Superior temporal gyrus (tissue), 1 donor: Measurements from ENCODE around the gene NPDC1.
A peak's percentile ranks its signal among the peaks of the same experiment; 100 is the strongest.

ENCODE experiments used
- DNase-seq: peaks from one replicate; pipeline ENCODE4 v3.0.0-alpha.2; 2016; ENCODE audit errors: extremely low spot score

Gene NPDC1

DNA sequence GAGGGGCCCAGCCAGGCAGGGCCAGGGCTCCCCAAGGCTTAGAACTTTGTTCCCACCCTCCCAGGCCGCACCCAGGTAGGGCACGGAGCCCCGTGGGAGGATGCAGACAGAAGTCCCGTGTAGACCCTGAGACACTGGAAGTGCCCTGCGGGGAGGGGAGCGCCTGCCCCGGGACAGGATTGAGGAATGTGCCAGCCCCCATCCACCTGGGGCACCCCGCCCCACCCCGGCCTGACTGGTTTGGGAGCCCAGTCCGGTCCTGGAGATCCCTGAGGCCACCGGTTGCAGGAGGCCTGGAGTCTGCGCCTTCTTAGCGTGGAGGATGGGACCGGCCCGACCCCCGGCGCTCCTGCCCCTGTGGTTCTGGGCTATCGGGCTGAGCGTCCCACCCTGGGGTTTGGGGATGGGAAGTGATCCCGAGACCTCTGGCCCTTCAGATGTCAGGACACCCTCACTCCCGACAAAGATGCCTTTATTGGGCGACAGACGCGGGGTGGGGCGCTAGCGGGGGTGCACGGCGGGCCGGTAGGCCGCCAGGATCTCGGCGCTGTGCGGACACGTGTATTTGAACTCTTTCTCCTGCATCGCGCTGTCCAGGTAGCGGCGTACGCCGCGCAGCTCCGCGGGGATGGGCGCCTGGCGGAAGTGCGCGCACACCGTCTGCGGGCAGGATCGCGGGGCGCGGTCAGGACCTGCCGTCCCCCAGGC, 51.6 kb downstream of the NPDC1 start:
- no peak for DNase-seq

DNA sequence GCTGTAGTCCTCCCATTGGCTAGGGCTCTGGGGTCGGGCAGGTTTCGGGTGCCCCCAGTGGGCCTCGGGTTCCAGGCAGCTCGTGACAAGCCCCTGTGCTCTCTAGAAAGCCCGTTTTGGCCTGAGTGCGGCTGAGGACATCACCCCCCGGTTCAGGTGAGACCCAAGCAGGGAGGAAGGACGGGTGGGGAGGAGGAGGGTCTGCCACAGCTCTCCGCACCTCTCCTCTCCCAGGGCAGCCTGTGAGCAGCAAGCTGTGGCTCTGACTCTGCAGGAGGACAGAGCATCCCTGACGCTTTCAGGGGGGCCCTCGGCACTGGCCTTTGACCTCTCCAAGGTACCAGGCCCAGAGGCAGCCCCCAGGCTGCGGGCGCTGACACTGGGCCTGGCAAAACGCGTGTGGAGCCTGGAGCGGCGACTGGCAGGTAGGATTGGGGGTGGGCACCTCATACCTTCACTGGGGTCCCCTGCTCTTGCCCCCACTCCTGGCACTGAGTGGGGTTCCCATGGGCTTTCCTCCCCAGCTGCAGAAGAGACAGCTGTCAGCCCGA, 53.1 kb downstream of the NPDC1 start:
- no peak for DNase-seq

GRCh38 chr9:136991993-136992818, 53.8 kb downstream of the NPDC1 start, which contains the start of gene PAXX:
TSS of gene PAXX (plus strand) at chr9:136992422. CDS start at chr9:136992444, 22 bp downstream.
- peak; percentile 82 for DNase-seq

DNA sequence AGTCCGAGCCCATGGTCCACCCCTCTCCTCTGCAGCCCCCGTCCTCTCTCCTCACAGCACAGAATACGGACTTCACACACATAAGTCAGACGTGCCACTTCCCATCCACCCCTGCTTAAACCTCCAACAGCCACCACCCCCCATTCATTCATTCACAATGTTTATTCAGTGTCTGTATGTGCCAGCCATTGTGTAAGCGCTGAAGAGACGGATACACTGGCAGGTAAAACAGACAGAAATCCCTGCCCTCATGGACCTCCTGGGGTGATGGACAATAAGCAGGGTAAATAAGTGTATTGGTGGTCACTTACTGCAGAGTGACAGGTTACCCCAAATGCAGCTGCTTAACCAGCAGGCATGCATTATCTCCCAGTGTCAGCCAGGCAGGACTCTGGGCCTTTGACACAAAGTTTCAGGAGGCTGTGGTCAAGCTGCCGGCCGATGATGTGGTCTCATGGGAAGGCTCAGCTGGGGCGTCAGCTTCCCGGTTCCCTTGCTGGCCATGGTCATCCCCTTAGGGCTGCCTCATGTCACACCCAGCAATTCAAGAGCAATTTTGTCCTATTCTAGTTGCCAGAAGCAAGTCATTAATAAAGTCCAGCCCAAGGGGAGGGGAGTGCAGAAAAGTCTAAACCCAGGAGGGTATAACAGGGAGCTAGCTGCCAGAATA, 55.6 kb downstream of the NPDC1 start:
- DNase-seq = no peak
